GM19324 (cell line): ENCODE results near the gene PGPEP1.

Experiments used
- ATAC-seq: cut with Tn5 transposase; IDR thresholded peaks from one replicate; pipeline ENCODE4 v1.9.1; 2021; ENCODE audit warnings: mild to moderate bottlenecking, moderate library complexity; ENCODE audit not compliant: unreplicated experiment, low FRiP score

The PGPEP1 gene

DNA sequence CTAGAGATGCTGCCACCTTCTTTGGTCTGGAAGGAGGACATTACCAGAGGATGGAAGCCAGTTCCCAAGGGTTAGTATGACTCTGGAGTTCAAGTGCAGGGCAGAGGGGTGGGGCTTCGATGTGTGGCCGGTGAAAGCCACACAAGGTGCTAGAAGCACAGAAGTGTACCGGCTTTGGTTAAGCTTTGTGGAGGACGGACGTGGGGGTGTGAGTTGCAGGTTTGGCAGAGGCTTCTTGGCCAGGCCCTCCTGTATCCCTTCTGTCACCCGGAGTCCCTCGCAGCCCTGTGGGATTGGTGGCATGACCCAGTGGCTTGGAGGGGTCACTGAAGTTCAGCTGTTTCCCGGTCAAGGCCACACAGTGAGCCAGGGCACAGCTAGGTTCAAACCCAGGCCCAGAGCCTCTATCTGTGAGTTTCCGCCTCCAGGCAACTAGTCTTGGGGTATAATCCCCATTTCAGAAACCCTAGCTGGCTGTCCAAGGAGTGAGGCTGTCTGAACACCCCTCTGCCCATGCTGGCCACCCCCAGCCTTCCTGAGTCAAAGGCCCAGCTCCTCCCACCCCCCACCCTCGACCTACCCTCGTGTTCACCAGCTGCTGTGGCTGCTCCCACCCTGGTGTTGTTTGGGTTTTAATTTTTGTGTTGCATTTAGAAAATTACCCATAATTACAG is 74.2 kb downstream of the PGPEP1 start:
- no peak for ATAC-seq

DNA sequence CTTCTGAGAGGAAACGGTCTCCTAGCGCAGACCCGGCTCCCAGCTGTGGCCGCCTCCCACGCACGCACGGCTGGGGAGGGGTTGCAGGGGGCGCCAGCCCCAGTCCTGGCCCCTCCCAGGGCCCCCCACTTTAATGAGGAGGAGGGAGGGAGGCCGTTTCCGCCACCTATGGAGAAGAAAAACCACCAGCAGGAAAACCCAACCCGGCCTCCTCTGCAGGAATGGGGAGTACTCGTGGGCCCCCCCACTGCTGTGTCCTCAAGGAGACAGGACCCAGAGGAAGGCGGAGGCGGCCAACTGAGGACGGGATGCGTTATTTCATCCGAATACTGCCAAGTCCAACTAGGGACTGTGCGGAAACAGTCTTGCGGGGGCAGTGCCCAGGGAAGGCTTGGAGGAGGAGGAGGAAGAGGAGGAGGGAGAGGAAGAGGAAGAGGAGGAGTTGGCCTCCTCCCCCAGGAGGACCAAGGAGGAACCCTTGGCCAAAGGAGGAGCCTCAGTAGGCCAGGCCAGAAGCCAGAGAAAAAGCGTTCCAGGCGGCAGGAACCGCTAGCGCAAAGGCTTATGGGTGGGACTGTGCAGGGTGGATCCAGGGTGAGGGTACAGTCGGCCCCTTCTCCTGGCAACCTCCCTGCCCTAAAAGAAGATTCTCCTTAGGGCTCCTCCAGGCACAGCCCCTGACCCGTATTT is 74.9 kb downstream of the PGPEP1 start:
- ATAC-seq, result no peak

DNA sequence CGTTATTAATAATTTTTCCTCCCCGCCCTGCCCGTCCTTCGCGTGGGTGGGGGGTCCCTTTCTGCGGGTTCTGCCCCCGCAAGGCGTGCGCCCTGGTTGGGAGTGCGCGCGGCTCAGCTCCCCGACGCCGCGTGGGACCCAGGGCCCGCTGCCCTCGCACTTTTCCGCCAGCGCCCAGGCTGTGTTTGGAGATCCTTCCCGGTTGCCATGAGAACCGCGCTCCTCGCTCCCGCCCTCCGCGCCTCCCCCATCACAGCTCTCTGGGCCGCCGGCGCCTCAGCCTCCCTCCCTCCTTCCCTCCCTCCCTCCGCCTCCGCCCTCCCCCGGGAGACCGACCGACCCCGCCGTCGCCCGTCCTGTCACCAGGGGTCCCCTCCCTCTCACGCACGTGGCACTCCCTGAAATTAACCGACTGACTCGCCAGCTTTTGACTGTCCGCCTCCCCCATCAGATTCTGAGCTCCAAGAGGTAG is 76.4 kb downstream of the PGPEP1 start:
- ATAC-seq, result no peak

DNA sequence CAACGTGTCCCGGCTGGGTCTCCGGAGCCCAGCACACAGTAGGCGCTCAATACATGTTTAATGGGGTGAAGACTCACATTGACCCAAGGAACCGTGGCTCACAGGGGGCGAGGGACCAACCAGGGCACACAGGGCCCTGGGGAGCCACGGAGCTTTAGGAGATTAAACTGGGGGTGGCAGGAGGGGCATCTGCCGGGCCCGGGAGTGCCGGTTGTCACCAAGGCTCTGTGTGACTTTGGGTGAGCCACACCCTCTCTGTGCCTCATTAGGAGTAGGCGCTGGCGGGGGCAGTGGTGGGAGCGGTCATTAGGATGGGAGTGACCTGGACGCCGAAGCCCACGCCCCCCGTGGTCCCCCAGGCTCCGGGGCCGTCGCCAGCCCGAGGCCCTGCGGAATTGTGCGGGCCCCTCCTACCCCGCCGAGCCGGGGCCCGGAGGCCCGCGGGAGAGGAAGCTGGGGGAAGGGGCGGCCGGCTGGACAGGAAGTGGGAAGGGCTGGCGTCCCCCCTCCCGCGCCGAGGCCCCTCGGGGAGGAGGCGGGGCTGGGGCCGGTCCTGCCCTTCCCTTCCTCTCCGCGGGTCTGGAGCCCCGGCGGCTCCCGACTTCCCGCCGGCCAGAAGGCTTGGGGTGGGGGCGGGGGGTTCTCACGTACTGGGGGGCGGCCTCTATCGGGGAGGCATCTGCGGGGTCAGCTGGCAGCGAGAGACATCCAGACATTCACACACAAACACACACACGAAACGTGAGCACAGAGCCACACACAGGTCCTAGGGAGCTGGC is 77.0 kb downstream of the PGPEP1 start:
- no peak for ATAC-seq

DNA sequence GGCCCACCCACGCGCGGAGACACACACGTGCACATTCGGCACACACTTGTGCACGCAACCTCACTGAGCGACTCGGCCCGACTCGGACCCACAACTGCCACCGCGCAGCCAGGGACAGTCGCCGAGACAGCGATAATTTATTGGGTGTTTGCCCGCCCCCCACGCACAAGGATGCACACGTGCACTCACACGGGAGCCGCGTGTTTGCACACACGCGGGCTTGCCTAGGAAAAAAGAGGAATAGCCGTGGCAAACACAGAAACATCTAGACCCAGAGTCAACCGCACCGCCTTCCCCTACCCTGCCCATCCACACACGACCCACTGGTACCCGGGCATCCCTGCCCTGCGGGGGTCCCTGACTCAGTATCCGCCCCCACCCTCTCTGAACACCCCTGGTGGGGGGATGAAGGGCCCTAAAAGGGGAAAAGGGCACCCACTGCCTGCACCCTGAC is 77.7 kb downstream of the PGPEP1 start:
- no peak for ATAC-seq

DNA sequence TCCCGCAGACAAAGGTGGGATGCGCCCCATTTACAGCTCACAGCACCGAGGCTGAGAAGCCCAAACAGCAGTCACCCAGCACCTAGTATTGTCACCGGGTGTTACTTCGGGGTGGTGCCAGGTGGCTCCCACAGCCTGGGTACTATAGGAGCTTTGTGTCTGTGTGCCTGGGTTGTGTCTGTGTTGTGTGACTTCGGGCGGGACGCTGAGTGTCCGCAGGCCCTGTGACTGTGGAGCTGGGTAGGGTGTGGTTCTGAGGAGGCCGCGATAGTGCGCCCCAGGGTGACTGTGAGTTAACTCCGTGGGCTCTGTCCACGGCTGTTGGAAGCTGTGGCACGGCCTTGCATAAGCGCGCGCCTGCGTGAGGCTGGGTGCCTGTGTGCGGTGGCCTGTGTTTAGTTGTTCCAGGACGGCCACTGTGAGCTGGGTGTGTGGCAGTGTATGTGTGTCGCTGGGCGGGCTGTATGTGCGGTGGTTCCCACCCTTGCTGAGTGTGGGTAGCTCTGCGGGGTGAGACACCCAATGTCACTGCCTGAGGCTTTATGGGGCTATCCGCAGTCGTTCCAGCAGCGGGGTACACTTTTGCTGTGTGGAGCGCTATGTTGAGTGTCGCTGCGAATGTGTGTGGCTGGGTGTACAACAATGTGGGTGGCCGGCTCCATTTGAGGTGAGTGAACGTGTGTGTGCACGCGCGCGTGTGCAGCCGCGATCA is 78.2 kb downstream of the PGPEP1 start:
- ATAC-seq, result no peak

DNA sequence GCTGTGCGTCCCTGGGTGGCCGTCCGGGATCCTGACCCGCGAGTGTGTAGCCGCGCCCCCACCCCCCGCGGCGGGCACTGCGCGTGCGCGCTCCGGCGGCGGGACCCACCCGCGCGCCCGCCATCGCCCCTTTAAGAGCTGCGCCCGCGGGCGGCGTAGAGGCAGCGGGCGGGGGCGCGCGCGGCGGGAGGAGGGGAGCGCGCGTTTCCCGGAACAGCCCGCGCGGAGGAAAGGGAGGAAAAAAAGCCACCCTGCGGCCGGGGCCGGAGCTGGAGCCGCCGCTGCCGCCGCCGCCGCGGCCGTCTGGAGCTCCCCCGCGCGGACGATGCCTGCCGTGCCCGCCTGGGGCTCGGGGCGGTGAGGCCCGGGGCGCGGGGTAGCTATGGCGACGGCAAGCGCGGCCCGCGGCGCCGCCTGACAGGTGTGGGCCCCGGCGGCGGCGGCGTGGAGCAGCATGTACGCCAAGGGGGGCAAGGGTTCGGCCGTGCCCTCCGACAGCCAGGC is 78.8 kb downstream of the PGPEP1 start, which contains the start of gene SSBP4:
SSBP4 (plus strand) TSS at position 204 of the 504 bp plus-strand sequence; CDS start at position 455, 251 bp downstream.
- peak; percentile 68 for ATAC-seq
